Duodenal mucosa (tissue), 2 donors: ENCODE data around the gene ECHS1.

ENCODE experiments used
- H3K27ac ChIP-seq: one replicate; pipeline ENCODE4 v1.7.0; 2013; ENCODE audit warnings: low read depth, low read length
- H3K27me3 ChIP-seq, 2 donors: one replicate each; pipeline ENCODE4 v1.7.0; 2013; ENCODE audit warnings: low read length in 2 of 2, control low read depth in 1 of 2; ENCODE audit not compliant: insufficient read depth in 2 of 2, control insufficient read depth in 1 of 2
- H3K36me3 ChIP-seq, 2 donors: one replicate each; pipeline ENCODE4 v1.7.0; 2013; ENCODE audit warnings: low read length in 2 of 2, control low read depth in 1 of 2; ENCODE audit not compliant: insufficient read depth in 2 of 2, control insufficient read depth in 1 of 2
- H3K4me1 ChIP-seq, 2 donors: one replicate each; pipeline ENCODE4 v1.7.0; 2013; ENCODE audit warnings: low read length in 2 of 2, control low read depth in 1 of 2; ENCODE audit not compliant: insufficient read depth in 2 of 2, control insufficient read depth in 1 of 2
- H3K4me3 ChIP-seq, 2 donors: one replicate each; pipeline ENCODE4 v1.7.0; 2013; ENCODE audit warnings: low read length in 2 of 2, low read depth in 1 of 2
- H3K9ac ChIP-seq, 2 donors: one replicate each; pipeline ENCODE4 v1.7.0; 2013; ENCODE audit warnings: low read length in 2 of 2, low read depth in 1 of 2
- H3K9me3 ChIP-seq, 2 donors: one replicate each; pipeline ENCODE4 v1.7.0; 2013; ENCODE audit warnings: low read length in 2 of 2, control low read depth in 1 of 2; ENCODE audit not compliant: control insufficient read depth in 1 of 2

The ECHS1 gene

GRCh38 chr10:133312769-133313145 lies 60.4 kb downstream of the ECHS1 start:
- Histone ChIP-seq H3K27ac (no peak overlapping the region), H3K9ac (no peak overlapping the region), H3K4me3 (no peak overlapping the region), H3K27me3 (no peaks in the 10 kb centered on the region), H3K4me1 (peaks cover 14 to 21% of the 10 kb centered on the region in 2 donors), H3K36me3 (peaks cover 14 to 29% of the 10 kb centered on the region in 2 donors), H3K9me3 (no peaks in the 10 kb centered on the region)
